Activated naive CD8-positive, alpha-beta T cell treated with anti-CD3 and anti-CD28 coated beads, Interleukin-2, amount 50 U/mL, for 16 hours (primary cell): ENCODE data around the gene FCN3.

Experiments used
- DNase-seq: peaks from one replicate; pipeline ENCODE4 v3.0.0-alpha.2; 2020; ENCODE audit warnings: low read depth, low spot score

Gene FCN3

DNA sequence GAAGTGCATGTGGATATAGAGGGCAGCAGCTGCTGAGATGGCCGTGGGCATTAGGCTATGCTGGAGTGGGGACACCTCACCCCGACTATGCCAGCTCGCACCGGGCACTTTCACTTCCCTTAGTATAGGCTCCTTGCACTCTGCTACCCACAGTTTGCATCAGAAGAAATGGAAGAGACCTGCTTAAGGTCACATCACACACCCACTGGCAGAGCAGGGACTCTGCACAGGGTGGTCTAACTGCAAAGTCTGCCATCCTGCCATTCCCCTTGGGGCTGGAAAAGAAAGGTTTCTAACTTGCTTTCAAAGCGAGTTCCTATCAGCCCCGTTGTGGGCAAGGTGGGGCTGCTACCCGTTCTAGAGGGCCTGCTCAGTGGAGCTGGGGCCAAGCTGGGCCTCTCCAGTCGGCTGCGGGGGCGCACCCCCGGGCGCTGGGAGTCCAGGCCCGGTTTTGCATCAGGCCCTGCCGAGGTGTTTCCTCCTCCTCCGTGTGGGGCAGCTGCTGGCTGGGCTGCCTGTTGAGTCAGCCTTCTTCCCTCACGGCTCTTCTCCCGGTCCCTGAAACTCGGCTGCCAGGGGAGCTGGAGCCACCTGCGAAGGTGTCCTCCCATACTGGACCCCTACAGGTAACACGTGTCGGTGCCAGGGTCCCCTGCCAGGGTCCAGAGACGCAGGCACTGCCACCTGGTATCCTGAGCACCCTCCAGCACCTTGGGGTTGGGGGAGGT lies 32.9 kb downstream of the FCN3 start, which contains the start of gene SYTL1:
Gene SYTL1, plus strand, starts transcription at position 498 of the 728 bp plus-strand sequence. CDS start 3,313 bp downstream, outside the sequence.
- DNase-seq, result no peak

DNA sequence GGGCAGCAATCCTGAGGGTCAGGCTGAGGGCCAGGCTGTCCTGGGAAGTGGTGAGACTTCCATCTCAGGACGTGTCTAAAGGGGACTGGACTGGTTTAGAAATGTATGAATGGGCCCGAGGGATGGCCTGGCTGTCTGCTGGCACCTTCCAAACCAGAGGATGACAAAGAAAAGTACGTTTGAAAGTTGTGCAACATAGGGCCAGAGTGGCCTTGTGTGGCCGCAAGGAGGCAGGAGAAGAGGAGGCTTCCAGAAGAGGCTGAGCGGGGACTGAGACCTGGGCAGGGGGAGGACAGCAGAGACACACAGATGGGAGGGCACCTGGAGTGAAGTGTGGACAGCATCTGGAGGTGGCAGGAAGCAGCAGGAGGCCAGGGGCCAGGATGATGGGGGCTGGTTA lies 35.4 kb downstream of the FCN3 start:
- no peak for DNase-seq

DNA sequence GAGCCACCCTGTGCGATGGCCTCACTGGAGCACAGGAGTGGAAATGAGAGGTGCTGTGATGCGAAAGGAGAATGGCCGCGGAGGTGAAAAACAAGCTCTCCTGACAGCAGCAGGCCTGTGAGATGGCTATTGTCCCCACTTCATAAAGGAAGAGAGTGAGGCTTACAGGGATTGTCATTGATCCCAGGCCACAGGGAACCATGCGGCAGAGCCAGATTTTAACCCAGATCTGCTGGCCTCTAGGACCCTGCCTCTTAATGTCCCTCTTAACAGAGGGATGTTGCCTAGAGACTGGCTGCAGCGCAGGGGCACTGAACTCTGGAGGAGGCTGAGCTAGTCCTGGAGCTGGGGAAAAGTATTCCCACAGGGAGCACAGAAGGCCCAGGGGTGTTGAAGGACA lies 35.9 kb downstream of the FCN3 start:
- no peak for DNase-seq

DNA sequence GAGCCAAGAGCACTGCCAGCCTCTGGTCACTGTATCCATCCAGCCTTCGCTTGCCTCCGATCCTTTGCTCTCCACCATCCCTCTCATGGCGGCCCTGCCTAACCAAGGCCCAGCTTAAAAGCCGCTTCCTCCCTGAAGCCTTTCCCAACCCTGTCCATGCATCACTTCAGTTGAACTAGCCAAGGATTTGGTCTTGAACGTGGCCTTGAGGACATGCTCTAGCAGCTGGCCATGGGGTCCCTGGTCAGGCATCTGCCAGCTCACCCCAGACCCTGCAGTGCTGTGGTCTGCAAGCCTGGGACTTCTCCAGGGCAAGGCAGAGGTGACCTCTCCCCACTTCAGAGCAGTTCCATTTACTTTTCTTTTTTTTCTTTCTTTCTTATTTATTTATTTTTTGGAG lies 37.9 kb downstream of the FCN3 start:
- no peak for DNase-seq

DNA sequence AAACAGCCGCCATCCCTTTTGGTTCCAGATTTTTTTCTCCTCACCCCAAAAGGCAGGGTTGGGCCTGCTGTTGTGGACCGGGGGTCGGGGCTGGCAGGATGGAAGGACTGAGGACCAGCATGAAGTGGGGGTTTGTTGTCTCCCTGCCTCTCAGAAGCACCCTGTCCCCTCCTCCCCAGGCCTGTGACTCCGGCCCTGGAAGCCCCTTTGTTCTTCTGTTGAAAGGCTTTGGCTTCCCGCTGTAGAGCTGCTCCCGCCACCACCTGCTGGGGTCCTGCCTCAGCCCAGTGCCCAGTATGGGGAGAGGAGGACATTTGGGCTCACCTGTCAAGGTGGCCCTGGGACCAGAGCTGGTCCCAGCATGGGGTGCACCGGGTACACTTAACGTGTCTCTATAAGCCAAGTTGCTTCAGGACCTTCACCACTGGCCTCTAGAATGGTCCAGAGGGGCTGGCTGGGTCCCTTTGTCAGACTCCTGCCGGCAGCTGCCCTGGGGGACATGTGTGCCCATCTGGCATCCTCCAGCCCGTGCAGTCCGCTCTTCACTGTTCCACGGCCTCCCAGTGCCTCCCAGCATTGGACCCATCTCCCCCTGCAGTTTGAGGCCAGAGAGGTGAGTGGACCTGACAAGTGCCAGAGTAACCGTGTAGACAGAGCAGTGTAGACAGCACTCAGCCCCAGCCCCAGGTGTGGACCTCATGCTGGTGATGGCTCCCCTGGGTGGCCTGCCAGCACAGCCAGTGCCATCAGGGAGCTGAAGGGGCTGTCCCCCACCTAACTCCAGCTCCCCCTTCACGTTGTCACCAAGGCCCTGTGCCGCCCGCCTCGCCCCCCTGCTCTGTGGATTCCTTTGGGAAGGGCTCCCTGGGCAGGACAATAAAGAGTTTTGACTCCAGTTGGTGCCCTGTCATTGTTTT lies 38.9 kb downstream of the FCN3 start:
- no peak for DNase-seq

DNA sequence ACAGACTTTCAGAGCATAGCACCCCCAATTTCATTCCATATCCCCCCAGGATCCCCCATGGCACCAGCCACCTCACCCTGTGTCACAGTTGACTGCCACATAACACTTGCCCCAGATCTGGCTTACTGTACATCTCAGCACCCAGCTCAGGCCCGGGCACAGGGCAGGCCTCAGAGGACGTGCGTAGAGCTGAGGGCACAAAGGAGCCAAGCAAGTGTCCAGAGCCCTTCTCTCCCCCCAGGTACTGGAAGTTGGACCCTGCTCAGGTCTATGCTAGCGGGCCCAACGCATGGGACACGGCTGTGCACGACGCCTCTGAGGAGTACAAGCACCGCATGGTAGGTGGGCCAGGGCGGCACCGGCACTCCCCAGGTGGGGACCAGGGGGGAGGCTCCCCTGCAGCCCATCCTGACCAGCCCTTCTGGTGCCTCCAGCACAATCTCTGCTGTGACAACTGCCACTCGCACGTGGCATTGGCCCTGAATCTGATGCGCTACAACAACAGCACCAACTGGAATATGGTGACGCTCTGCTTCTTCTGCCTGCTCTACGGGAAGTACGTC lies 40.8 kb downstream of the FCN3 start:
- no peak for DNase-seq

DNA sequence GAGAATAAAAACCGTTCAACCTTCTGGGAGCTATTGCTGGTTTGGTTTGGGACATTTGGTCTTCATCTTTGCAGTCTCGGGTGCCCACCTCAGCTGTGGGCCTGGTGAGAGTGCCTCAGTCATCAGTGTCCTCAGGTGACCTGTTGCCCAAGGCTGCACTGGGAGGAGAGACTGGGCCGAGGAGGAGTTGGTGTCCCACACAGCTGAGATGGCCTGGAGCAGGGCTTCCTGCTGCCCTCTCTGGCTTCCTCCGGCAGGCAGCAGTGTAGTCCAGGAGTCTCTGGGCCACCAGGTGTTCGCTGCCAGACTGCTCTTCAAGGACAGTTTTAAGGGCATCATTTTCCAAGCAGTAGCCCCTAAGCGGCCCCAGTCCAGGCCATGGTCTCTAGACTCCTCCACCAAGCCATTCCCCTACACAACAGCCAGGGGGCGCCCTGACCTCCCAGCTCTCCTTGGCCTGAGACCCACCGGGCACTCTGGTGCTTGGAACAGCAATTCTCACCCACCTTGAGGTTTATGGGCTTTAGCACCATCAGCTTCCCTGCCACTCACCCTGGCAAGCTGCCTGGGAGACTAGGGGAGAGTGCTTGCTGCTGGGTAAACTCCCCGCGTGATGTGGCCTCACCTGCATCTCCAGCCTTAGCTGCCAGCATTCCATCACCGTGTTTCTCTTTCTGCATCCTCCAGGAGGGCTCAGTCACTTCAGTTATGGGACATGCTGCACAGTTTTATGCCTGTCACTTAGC lies 41.9 kb downstream of the FCN3 start:
- DNase-seq, result no peak

DNA sequence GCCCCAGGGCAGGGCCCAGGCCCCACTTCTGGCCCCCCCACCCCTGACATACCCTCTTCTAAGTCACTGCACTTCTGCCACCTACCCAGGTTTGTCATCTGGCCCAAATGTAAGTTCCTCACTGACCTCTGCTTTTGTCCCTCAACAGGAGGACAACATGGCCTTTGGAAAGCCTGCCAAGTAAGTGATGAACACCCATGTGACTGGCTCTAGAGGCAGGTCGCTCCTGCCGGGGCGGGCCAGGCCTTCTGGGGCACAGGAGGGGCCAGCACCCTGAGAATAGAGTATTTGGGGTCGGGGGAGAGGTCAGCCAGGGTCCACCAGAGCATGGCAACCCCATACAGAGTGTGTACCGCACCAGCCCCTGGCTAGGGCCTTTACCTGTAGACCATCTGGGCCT lies 42.7 kb downstream of the FCN3 start:
- no peak for DNase-seq

DNA sequence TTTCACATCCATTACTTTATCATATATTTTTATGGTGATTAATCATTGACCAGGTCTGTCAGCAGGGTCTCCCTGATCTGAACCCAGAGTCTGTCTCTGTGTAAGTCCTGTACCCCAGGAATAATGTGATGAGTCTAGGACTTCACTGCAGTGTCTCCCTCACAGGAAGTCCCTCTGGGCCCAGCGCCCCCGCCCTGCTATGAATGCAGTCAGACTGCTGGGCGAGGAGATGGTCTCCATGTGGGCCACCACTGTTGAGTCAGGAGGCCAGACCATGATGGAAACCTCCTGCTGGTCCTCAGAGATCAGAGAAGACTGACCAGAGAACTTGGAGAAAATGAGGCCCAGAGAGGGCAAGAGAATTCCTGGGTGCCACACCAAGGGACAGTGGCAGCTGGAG lies 43.2 kb downstream of the FCN3 start:
- no peak for DNase-seq

DNA sequence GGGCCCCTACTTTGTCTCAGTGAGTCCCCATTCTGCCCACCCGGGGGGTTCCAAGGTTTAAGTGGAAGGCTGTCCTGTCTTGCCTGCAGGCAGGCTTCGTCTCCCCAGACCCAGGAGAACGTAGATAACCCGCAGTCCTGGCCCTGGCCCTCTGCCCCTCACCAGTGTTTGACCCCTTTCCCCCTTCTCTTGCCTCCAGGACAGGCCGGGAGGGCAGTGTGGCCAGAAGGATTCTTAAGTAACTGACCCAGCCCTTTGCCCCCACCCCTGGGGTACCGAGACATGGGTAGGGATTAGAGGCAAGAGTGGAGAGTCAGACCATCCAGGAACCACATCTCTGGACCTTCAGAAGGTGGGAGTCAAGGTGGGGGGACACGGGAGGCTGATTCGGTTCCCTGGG lies 43.8 kb downstream of the FCN3 start:
- DNase-seq, result no peak

DNA sequence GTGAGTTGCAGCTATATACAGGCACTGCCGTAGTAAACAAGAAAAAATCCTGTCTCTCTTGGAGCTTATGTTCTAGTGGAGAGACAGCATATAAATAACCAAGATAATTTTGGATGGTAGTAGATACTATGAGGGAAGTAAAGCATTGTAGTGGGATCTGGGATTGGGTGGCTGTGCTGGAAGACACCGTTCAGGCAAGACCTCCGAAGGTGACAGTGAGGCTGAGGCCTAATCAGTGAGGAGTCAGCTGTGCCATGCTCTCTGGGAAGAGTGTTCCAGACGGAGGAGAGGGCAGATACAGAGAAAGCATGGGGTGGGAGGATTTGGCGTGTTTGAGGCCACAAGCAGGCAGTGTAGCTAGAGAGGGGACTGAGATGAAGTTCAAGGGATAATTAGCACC lies 46.7 kb downstream of the FCN3 start:
- no peak for DNase-seq

DNA sequence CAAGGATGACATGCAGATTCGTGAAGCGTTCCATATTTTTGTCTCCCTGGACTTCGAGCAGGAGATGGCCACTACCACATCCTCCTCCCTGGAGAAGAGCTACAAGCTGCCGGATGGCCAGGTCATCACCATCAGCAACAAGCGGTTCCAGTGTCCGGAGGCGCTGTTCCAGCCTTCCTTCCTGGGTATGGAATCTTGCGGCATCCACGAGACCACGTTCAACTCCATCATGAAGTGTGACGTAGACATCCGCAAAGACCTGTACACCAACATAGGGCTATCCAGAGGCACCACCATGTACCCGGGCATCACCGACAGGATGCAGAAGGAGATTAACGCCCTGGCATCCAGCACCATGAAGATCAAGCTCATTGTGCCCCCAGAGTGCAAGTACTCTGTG lies 49.3 kb downstream of the FCN3 start:
- no peak for DNase-seq

DNA sequence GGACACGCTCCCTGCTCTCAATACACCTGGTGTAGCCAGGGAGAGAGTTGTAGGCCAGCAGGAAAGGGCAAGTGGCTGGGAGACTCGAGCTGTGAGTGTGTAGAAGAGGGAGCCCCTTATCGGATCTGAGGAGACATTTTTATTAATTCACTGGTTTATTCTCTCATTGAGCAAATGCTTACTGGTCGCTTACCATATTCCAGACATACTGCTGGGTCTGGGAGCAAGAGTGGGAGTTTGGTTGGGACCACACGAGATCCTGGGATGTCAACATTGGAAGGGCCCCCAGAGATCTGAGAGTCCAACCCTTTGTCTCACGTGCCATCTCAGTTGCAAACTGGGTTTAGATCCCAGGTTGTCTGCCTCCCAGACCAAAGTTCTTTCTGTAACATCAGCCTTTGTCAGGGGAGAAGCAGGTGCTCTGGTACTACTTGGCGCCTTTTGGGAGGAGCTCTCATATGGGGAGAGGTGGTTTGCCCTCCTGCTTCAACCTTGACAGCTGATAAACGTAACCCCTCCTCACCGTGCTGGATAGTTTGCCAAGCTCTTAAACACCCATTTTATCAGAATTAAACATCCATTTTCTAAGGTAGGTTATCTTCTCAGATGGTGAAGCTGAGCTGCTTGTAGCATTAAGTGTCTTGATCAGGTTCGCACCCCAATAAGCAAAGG lies 51.9 kb downstream of the FCN3 start:
- no peak for DNase-seq

DNA sequence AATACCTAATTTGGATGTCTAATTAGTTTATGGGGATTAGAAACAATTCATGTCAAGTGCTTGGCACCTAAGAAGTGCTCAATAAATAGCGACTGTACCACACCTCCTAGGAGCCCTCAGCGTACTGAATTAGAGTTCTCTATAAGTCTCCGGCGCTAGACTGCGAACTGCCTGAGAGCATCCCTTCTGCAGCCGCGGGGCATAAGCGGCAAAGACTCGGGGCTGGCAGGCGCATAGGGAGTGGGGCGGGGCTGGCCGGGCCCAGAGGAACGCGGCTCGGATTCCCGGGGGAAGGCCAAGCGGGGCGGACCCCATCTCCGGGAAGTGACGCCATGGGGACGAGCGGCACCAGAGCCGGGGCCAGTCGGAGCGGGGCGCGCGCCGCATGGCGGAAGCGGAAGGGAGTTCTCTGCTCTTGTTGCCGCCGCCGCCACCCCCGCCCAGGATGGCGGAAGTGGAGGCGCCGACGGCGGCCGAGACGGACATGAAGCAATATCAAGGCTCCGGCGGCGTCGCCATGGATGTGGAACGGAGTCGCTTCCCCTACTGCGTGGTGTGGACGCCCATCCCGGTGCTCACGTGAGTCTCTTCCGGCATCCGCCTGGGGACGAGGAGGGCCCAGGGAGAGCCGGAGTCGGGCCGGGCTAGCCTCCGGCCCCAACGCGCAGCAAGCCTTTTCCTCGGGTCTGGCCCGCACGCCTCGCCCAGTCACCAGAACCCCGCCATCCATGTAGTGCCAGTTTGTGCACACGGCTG lies 52.6 kb downstream of the FCN3 start, which contains the start of gene TMEM222:
Gene TMEM222, plus strand, starts transcription at position 351 of the 756 bp plus-strand sequence. Its CDS starts 35 bp downstream, at position 386.
- peak; percentile 96 for DNase-seq
